H1 (cell line): ENCODE results near the gene RBM19. TPM values are rescaled to one million over a fixed set of nuclear protein-coding genes. Genes with fewer than 3 reads are reported as not detected.

Experiments
- CBX8 ChIP-seq: fragments of 300-800, 300-1000 bp; sonication (generic); IDR thresholded peaks from 2 replicates; pipeline ENCODE4 v1.7.1; 2016; ENCODE audit warnings: low read depth, low read length, borderline replicate concordance
- POLR2A ChIP-seq, 2 experiments: IDR thresholded peaks; 1 replicate in 1 of 2; 2 replicates in 1 of 2; pipeline ENCODE4 v1.6.1; 2011; ENCODE audit warnings: low read depth in 2 of 2, low read length in 2 of 2, mild to moderate bottlenecking in 2 of 2; ENCODE audit errors: control extremely low read depth in 1 of 2
- RNF2 ChIP-seq: fragments of 200-900, 300-1000 bp; sonication (generic); IDR thresholded peaks from 2 replicates; pipeline ENCODE4 v1.7.1; 2016; ENCODE audit warnings: borderline replicate concordance, low read depth, mild to moderate bottlenecking, antibody characterized with exemption, low read length; ENCODE audit not compliant: poor library complexity, severe bottlenecking; ENCODE audit errors: missing control alignments
- TAF1 ChIP-seq: IDR thresholded peaks from 2 replicates; pipeline ENCODE4 v1.6.1; 2011; ENCODE audit warnings: mild to moderate bottlenecking, low read depth, low read length
- polyA plus RNA-seq, 7 experiments: library from polyadenylated mRNA; depleted of rRNA in 3 of 7; stranded (reverse) in 5 of 7; unstranded in 2 of 7; fragments of >200 nt in 5 of 7; fragments of 200-250 nt in 2 of 7; gene quantifications; 1 replicate in 5 of 7; 2 replicates in 1 of 7; 4 replicates in 1 of 7; pipeline versions ENCODE4 v1.2.1 to v1.2.3, GENCODE V29; 2011 to 2013; ENCODE audit warnings: missing spikeins in 2 of 7, mixed read lengths in 2 of 7
- total RNA-seq: library from RNA; stranded (reverse); fragmentation: NEBNext Ultra II Directional; extraction: Animal tissue kit (Norgen Biotek cat#: 25700); gene quantifications from 2 replicates; pipeline ENCODE4 v1.2.1, GENCODE V29; 2021

RBM19 gene
- total and polyA plus RNA-seq, 2 of the 8 experiments (the other 6 are each of a cell fraction or from before 2014, with no cell fraction given): 23.4 to 61.9 TPM

DNA sequence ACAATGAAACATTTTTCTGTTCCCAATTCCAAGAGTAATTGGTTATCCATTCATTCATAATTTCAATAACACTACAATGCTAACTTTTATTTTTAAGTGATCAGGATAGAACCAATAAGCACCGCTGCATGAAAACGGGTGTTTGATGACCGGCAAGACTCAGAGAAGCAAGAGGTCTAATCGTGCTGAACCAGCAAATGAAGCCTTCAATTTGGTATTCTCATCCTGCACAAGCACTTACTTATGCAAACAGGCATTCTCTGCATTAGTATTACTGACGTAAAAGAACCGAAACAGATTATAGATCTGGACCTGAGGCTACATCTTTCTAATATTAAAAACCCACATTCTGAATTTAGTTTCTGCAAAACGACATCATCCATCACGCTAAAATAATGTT lies 67.7 kb downstream of the RBM19 start (continued):
- TF ChIP-seq POLR2A (IDR thresholded peaks at IDR 0.05; ENCODE audit: control extremely low read depth in 1 of 2, low read depth in 2 of 2, low read length in 2 of 2) (no peak), TAF1 (no peak), RNF2 (no peak), CBX8 (no peak)
